Fibroblast of pulmonary artery (primary cell): Measurements from ENCODE around the gene HPS4.

Source experiments
- DNase-seq: peaks from one replicate; pipeline ENCODE4 v3.0.0-alpha.2; 2010; ENCODE audit warnings: low read depth
- H3K4me3 ChIP-seq: replicated peaks from 2 replicates; pipeline ENCODE4 v1.5.1; 2011; ENCODE audit warnings: low read depth, mild to moderate bottlenecking, control low read depth, low read length, moderate library complexity
- TF ChIP-seq, protein P1 (sequence below): IDR thresholded peaks from 2 replicates; pipeline ENCODE4 v1.5.1; 2011; ENCODE audit warnings: mild to moderate bottlenecking, control low read depth, low read length, inconsistent platforms; ENCODE audit errors: missing control alignments

HPS4 gene

DNA sequence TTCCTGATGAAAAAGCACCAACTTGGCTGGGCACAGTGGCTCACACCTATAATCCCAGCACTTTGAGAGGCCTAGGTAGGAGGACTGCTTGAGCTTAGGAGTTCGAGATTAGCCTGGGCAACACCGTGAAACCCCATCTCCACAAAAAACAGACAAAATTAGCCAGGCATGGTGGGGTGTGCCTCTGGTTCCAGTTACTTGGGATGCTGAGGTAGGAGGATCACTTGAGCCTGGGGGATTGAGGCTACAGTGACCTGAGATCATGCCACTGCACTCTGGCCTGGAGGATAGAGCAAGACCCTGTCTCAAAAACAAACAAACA lies 3.0 kb downstream of the HPS4 start:
- H3K4me3 ChIP-seq = no peak overlapping the region
- TF ChIP-seq, protein P1, sequence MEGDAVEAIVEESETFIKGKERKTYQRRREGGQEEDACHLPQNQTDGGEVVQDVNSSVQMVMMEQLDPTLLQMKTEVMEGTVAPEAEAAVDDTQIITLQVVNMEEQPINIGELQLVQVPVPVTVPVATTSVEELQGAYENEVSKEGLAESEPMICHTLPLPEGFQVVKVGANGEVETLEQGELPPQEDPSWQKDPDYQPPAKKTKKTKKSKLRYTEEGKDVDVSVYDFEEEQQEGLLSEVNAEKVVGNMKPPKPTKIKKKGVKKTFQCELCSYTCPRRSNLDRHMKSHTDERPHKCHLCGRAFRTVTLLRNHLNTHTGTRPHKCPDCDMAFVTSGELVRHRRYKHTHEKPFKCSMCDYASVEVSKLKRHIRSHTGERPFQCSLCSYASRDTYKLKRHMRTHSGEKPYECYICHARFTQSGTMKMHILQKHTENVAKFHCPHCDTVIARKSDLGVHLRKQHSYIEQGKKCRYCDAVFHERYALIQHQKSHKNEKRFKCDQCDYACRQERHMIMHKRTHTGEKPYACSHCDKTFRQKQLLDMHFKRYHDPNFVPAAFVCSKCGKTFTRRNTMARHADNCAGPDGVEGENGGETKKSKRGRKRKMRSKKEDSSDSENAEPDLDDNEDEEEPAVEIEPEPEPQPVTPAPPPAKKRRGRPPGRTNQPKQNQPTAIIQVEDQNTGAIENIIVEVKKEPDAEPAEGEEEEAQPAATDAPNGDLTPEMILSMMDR = no peak
- DNase-seq = no peak

DNA sequence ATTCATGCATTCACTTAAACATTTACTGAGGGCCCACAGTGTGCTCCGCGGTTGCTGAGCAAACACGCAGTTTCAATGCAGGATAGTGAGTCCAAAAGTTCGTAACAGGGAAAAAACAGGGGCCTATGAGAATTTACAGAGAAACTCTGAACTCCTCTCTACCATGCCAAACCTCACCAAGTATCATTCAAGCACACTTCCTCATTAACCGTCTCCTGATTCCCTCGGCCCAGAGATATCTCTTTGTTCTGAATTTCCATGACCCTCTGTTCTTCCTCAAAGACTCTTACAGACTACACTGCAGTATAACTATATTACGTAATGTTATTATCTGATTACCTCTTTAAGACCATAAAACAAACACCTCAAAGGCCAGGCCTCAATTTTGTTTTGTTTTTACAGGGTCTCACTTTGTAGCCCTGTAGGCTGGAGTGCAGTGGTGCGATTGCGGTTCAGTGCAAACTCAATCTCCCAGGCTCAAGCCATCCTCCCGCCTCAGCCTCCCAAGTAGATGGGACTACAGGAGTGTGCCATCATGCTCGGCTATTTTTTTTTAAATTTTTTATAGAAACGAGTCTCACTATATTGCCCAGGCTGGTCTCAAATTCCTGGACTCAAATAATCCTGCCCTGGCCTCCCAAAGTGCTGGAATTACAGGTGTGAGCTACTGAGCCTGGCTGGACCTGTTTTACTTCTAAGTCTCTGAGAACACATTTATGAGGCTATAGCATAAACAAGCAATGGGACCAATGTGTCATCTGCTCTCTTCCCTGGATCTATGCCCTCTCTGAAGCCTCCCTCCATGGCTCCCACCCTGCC lies 3.6 kb downstream of the HPS4 start:
- DNase-seq = no peak
- TF ChIP-seq, protein P1 = no peak
- H3K4me3 ChIP-seq = peak overlapping the region; percentile 19

DNA sequence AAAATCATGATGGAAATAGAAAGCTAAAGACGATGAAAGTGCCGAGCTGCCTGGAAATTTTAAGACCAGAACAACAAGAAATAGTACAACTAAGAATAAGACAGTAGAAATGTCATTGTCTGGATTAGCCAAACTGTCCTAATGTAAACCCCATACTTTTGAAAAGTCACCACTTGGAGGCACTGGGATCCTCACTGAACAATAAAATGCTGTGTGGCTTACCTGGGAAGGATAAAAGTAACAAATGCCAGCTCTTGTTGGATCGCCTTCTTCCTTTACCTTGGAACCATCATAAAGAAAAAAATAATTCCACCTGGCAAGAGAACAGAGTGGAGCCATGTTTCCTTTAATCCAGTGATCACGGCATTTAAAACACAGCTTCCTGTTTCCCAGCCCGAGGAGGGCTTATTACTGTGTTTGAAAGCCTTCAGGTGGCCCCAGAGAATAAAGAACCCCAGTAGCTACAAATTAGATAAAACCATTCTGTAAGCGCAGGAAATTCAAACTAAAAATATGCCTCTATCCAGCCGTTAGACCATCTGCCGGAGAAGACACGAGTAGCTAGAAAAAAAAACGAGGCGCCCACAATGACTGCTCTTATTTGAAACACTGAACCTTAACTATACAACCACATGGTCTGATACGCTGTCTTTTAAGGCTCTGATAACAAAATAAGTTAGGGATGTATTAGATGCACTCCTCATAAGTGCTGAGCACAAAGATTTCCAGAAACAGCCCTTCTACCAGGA lies 4.4 kb downstream of the HPS4 start:
- H3K4me3 ChIP-seq = peak overlapping the region; percentile 19
- TF ChIP-seq, protein P1 = no peak
- no peak for DNase-seq

DNA sequence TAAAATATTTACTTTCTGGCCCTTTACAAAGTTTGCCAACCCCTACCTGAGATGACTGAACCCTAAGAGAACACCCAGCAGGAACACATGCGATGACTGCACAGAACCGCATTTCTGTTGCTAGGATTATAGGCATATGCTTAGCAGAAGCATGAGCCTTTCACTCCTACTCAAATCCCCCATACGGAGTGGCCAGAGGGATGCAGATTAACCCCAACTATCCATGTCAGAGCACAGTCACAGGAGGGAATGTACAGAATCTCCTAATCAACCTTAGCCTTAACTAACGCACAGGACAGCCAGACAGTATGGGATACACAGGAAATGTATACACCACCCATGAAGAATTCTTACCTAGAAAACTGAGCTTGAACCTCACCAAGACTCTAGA lies 6.2 kb downstream of the HPS4 start:
- H3K4me3 ChIP-seq = no peak overlapping the region
- TF ChIP-seq, protein P1 = no peak
- no peak for DNase-seq

DNA sequence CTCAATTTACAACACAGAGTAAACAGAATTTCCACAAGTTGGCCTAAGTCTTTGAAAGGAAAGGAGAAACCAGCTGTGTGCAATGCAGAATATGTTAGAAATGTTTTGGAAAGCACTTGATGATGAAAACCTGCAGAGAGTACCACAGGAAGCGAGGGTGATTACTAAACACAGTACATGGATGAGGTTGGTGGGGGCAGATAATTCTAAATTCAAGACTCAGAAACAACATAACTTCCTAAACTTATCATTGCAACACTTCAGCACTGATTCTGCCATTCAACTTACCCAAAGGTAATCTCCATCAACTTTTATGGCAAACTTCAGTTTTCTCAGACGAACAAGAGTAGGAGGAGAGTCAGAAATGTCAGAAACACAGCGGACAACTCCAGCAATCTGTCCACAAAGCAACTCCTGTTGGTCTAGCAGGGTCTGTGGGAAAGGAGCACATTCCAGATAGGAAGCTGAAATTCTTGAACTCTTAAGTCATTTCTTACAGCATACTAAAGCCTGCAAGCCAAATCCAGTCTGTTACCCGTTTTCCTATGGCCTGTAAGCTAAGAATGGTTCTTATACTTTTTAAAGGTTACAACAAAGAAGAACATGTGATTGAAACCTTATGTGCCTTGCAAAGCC lies 6.8 kb downstream of the HPS4 start:
- DNase-seq = peak; percentile 80
- no peak overlapping the region for H3K4me3 ChIP-seq
- TF ChIP-seq, protein P1 = no peak

DNA sequence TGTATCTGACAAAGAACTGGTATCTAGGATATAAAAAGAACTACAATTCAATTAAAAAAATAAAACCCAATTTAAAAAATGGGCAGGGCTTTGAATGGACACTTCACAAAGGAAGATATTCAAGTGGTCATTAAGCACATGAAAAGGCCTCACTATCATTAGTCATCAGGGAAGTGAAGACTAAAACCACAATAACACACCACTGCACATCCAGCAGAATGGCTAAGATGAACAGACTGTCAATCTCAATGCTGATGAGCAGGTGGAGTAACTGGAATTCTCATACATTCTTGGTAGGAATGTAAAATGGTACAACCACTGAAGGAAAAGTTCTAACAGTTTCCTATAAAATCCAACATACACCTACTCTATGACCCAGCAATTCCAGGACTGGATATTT lies 8.9 kb downstream of the HPS4 start:
- TF ChIP-seq, protein P1 = no peak
- DNase-seq = no peak

More for the DNA sequence above, 8.9 kb downstream of the HPS4 start:
- no peak overlapping the region for H3K4me3 ChIP-seq
